Measurements from ENCODE around the gene COPS7A.

DNA sequence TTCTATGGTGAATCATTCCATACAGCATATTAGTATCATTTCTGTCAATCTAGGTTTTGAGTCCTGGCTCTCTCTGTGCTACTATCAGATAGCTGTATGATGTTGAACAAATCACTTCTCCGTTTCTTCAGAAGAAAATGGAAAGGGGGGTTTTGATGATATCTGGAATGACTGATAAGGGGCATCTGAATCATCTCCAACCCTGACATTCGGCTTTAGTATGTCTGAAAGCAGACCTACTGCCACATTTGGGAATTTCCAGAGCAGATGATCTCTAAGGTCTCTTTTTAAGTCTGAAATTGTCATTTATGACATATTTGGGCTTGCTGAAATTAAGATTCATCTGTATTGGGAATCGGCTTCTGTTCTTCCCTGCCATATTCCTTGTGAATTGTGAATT lies 19.0 kb downstream of the COPS7A start:
- TF ChIP-seq CTCF (IDR thresholded peaks at IDR 0.05; ENCODE audit: borderline replicate concordance, extremely low read depth, low read length, poor library complexity, severe bottlenecking) (no peak), EZH2 (IDR thresholded peaks at IDR 0.05; ENCODE audit: borderline replicate concordance, low read depth, low read length, severe bottlenecking) (no peak)

All from DND-41 (cell line).